HG03108 (cell line): ENCODE measurements around the gene TSPAN2.

Experiments used
- ATAC-seq: cut with Tn5 transposase; IDR thresholded peaks from one replicate; pipeline ENCODE4 v1.9.1; 2021; ENCODE audit warnings: moderate library complexity; ENCODE audit not compliant: unreplicated experiment

The TSPAN2 gene

DNA sequence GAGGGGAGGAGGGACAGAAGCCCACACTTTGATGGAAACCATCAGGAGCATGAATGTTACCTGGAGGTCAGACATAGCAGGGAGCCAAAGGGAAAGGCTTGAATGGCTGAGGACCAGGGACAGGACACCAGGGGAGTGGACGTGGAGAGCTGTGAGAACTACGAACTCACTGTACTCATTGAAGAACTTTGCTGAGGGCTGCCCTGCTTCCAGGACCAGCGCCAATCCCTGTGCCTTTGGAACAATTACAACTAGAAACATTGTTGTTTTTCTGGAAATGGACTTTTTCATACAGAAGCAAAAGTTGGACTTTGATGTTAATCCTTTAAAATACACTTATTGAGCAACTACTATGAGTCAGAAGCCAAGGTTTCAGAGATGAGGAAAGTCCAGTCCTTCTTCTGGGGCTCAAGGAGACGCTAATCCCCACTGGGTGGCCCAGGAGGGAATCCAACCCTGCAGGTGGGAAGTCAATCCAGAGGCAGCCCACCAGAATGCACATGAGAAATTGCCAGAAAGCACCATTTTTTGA is 12.9 kb downstream of the TSPAN2 start:
- ATAC-seq: no peak

- ATAC-seq: no peak
Observed at GRCh38 chr1:115074839-115075534, 14.3 kb downstream of the TSPAN2 start.

DNA sequence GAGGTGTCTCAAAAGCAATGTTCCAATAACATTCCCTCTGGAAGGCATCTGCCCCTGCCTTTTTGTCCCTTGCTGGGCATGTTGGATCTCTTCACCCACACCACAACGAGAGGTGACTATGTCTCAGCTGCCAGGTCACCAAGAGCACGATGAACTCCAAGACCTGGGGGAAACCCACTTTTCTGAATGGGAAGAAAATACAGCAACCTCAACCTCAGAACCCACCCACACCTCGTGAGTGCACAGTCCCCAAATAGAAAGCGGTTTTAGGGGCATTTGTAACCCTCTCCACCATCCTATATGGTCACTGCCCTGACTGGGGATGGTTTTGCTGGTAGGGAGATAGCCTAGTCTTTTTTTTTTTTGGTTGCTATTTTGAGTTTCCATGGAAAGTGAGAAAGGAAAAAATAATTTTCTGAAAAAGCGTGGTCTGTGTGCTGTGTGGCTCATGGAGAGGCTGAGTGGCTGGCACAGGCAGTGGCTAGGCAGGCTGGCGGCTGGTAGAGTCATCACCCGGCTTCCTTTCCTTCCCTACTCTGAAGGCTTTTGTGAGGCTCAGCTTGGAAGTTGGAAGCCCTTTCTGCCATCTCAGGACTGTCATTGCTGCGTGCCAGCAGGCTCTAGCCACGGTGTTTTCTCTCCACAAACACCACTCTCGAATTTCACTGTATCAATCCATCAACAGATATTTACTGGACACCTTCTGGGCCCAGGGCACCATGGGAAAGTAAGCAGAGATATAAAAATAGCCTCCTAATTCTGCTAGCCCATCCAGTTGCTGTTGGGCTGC is 15.8 kb downstream of the TSPAN2 start:
- no peak for ATAC-seq

DNA sequence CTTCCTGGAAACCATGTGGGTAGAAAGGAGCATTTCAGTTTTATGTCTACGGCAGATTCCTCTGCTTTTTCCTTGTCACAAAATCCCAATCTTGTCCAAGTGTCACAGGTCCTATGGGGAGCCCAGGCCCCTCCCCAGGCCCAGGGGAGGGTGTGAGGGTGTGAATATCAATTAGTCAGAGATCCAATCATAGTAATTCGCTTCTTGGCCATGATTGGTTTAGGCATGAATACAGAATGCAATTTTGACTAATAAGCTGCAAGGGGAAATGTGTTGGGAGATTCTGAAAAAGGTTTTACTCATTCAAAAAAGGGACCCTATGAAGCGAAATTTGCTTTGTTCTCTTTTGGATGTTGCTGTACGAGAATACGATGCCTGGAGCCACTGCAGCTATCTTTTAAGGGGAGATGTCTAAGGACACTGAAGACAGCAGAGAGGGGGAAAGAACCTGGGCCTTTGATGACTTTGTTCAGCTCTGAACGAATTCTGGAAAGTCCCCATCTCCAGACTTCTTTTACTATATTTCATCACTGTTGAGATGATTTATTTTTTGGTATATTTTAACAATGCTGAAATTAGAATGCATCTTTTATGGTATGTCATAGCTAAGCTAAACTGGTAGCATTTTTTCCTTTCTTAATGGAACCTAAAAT is 18.2 kb downstream of the TSPAN2 start:
- no peak for ATAC-seq

GRCh38 chr1:115069659-115070308 is 19.5 kb downstream of the TSPAN2 start:
- no peak for ATAC-seq

DNA sequence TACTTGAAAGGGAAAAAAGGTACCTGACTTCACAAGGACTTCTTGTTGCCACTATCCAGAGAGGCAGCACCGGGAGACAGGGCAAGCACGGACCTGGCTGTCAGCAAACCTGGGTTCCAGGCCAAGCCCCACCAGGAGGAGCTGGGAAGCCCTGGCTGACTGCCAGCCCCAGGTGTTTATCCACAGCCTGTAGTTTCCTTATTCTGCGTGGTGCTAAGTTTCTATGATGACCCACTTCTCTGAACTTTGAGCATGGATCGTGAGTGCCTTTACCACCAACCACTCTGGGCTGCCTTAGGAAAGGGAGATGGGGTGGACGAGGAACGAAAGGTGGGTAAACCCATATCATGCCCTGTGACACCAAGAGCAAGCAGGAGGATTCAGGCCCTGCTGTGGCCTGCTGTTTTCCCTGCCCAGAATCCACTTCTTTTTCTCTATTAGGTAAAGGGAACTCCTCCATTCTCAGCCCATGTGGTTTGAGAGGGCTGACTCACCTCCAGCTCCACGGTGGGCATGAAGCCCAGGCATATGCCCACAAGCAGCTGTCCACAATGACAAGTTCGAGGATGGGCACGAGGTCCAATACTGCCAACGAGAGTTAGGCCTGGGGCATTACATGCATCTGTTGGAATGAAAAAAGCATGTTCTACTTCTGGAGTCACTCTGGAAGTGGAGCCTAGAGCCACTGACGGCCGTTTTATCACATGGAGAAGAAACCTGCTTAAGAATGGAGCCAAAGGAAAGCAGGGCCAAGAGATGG is 20.3 kb downstream of the TSPAN2 start:
- ATAC-seq: no peak

DNA sequence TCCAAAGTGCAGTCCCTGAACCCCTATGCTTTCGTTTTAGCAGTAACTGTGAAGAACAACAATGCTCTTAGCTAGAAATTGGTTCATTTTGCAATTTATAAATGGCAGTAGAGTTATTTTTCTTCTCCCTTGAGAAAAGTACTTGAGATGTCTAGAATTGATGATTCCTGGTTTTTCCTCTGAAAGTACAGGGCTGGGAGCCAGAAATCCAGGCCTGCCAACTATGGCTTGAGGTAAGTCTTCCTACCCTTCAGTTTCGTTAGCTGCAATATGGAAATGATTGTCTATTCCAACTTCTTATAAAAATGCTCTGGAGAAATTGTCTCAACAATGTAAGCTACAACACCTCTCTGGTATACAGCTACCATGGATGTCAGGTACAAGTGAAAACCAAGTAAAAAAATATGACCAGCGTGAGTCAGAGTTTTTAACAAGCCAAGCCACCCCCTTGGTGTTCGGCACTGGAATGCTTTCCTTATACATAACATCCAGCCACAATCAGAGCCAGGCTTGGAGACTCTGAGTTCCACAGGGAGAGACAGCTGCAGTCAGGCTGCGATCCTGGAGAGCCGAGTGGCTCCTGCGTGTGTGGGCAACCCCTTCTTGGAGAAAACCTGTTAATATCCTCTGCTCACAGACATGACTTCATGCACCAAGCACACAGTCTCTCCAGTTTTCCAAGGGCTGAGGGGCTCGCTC is 22.0 kb downstream of the TSPAN2 start:
- ATAC-seq: no peak

GRCh38 chr1:115065021-115065420 is 24.3 kb downstream of the TSPAN2 start:
- ATAC-seq: no peak

- ATAC-seq: no peak
Observed at GRCh38 chr1:115064461-115064860, 24.8 kb downstream of the TSPAN2 start.

DNA sequence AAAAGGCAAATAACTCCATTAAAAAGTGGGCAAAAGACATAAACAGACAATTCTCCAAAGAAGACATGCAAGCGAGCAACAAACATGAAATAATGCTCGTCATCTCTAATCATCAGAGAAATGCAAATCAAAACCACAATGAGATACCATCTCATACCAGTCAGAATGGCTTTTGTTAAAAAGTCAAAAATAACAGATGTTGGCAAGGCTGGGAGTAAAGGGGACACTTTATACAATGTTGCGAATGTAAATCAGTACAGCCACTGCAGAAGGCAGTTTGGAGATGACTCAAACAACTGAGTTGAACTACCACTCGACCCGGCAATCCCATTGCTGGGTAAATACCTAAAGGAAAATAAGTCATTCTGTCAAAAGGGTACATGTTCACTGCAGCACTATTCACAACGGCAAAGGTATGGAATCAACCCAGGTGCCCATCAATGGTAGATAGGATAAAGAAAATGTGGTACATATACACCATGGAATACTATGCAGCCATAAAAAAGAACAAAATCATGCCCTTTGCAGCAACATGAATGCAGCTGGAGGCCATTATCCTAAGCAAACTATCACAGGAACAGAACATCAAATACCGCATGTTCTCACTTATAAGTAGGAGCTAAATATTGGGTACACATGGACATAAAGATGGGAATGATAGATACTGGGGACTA is 25.9 kb downstream of the TSPAN2 start:
- ATAC-seq: no peak

DNA sequence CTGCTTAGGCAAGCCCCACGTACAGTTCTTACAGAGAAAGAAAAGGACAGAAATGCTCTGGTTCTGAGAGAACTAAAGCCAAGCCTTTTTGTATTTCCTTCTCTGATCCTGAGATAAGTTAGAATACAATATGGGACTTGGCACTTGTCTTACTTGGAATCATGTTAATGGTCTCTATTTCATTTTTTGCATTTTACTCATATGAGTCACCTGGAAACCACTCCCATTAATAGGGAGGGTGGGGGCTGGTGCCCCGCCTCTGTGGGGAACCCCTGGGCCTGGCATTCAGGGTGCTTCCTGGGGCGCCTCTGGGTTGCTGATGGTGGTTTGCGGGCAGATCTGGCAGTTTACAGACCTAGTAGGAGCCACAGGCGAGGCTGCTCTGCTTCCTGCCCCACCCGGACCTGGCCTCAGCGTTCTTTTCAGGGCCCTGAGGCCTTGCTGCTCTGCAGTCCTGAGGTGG is 26.7 kb downstream of the TSPAN2 start:
- ATAC-seq: peak; percentile 74

GRCh38 chr1:115060501-115060900 is 28.8 kb downstream of the TSPAN2 start:
- ATAC-seq: no peak

- no peak for ATAC-seq
Observed at GRCh38 chr1:115059316-115059715, 30.0 kb downstream of the TSPAN2 start.

DNA sequence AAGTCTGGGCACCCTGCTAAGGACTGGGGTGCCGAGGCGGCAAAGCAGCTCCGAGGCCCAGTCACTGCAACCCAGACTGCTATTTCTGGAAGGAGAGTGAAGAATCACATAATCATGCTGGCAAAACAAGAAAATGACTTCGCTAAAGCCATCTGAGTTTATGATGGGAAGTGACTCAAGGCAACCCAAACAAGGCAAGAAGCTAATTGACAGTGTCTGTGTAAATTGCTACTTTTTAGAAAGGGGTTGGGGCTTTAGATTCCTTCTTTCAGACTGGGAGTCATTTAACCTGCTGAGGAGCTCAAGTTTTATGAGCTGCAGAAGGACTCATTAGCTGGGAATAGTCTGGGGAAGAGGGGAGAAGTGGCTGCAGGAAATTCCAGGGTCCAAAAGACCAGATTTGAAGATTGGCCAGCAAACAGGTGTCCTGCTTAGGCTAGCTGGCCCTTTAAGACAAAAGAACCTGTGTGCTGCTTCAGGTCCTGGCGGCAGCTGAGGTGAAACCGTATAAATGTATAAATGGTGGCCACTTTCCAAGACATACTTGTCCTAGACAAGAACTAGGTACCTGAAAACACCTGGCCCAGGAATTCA is 31.5 kb downstream of the TSPAN2 start:
- no peak for ATAC-seq

DNA sequence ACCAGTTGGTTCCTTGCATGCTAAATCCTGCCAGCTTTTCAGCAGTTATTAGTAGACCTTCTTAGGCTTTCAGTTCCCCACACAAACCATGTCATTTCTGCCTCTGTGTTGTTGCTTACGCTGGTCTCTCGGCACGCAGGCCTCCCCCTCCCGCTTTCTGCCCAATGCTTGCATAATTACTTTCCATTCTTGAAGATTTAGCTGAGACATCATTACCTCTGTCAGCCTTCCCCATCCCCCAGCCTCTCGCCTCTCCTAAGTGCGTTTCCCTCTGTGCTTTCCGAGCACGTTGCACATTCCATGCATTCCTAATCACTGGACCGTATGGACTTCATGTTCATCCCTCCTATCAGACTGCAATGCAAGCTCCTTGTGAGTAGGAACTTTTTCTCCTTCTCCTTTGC is 32.9 kb downstream of the TSPAN2 start:
- no peak for ATAC-seq

GRCh38 chr1:115052454-115053083 is 36.7 kb downstream of the TSPAN2 start:
- peak; percentile 59 for ATAC-seq

DNA sequence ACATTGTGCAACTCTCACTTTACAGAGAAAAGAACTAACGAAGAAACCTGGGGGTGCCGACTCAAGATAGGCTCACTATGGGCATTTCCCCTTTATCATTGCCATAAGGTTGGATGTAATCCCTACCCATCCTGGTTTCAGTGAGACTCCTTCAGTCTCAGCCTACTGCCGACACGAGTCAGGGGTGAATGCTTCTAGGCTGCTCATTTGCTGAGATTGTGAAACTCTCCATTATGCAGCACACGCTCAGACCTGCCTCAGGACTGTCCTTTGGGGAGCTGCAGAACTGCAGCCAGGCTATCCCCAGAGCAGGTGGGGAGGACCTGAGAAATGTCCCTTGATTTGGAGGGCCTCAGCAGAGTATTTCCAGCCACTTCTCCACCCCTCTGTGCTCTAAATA is 37.5 kb downstream of the TSPAN2 start:
- ATAC-seq: no peak

DNA sequence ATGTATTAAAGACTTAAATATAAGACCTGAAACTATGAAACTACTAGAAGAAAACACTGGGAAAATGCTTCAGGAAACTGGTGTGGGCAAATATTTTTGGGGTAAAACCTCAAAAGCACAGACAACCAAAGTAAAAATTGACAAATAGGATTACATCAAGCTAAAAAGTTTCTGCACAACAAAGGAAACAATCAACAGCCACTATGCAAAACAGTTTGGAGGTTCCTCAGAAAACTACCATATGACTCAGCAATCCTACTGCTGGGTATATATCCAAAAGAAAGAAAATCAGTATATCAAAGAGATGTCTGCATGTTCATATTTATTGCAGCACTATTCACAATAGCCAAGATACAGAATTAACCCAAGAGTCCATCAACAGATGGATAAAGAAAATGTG is 42.6 kb downstream of the TSPAN2 start:
- no peak for ATAC-seq
